Measurements from ENCODE around the gene ADGRL3.

Gene ADGRL3

DNA sequence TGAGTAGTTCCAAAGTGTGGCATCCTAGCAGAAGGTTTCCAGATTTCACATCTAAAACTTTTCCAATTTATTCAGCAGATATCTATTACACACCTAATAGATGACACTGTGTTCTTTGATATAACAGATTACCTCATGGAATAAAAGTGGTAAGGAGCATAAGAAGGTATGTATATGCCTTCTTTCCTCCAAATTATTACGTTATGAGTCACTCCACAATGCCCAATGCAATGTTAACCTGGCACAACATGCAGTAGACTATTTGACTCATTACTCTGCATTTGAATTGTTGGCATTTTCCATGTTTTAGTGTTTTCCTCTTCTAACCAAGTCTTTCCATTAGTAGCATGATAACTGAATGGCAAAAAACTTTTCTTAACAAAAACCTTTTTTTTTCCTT lies 383.6 kb downstream of the ADGRL3 start:
- H3K4me1 ChIP-seq (ENCODE audit: low read depth, poor library complexity, severe bottlenecking), result no peaks in the 10 kb centered on the region
- H4K20me1 ChIP-seq (ENCODE audit: insufficient read depth), result no peaks in the 10 kb centered on the region
- H3K9ac ChIP-seq, result no peak overlapping the region
- H3K79me2 ChIP-seq (ENCODE audit: insufficient read depth, low read depth), result no peaks in the 10 kb centered on the region
- H2AFZ ChIP-seq (ENCODE audit: low read depth), result no peak overlapping the region
- no peak overlapping the region for H3K4me2 ChIP-seq
- no peak overlapping the region for H3K4me3 ChIP-seq (IDR thresholded peaks at IDR 0.05; ENCODE audit: insufficient read depth, low read depth, low read length)
- no peak overlapping the region for H3K27ac ChIP-seq
- no peak for TF ChIP-seq CTCF (conservative IDR thresholded peaks at IDR 0.05; ENCODE audit: low read depth, low read length)
- H3K36me3 ChIP-seq (ENCODE audit: insufficient read depth), result no peaks in the 10 kb centered on the region
- H3K27me3 ChIP-seq (ENCODE audit: insufficient read depth, low read depth), result no peaks in the 10 kb centered on the region

- no peak for TF ChIP-seq CTCF (conservative IDR thresholded peaks at IDR 0.05; ENCODE audit: low read depth, low read length)
Measured at GRCh38 chr4:61588621-61589402, 388.7 kb downstream of the ADGRL3 start.

DNA sequence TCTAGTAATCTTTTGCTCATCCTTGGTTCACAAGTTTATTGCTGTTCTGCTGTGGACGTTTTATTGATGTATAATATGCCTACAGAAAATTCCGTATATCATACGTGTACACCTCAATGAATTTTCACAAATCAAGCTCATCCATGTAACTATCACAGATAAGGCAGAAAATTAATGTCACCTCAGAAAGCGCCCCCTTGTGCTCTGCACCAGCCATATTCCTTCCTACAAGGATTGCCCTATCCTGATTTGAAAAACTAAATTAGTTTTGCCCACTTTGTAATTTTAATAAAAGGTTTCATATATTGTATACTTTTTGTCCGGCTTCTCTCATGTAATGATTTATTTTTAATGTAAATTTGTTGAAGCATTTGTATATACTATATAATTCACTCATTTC lies 390.8 kb downstream of the ADGRL3 start:
- Histone ChIP-seq H3K27me3 (ENCODE audit: insufficient read depth, low read depth) (no peaks in the 10 kb centered on the region), H3K4me3 (IDR thresholded peaks at IDR 0.05; ENCODE audit: insufficient read depth, low read depth, low read length) (no peak overlapping the region), H3K9ac (no peak overlapping the region), H3K27ac (no peak overlapping the region), H3K79me2 (ENCODE audit: insufficient read depth, low read depth) (no peaks in the 10 kb centered on the region), H3K36me3 (ENCODE audit: insufficient read depth) (no peaks in the 10 kb centered on the region), H4K20me1 (ENCODE audit: insufficient read depth) (no peaks in the 10 kb centered on the region), H2AFZ (ENCODE audit: low read depth) (no peak overlapping the region), H3K4me2 (no peak overlapping the region), H3K4me1 (ENCODE audit: low read depth, poor library complexity, severe bottlenecking) (no peaks in the 10 kb centered on the region)
- no peak for TF ChIP-seq CTCF (conservative IDR thresholded peaks at IDR 0.05; ENCODE audit: low read depth, low read length)

More at GRCh38 chr4:61588621-61589402, 388.7 kb downstream of the ADGRL3 start:
- Histone ChIP-seq H3K9ac (no peak overlapping the region), H3K4me3 (IDR thresholded peaks at IDR 0.05; ENCODE audit: insufficient read depth, low read depth, low read length) (no peak overlapping the region), H3K27ac (no peak overlapping the region), H4K20me1 (ENCODE audit: insufficient read depth) (no peaks in the 10 kb centered on the region), H2AFZ (ENCODE audit: low read depth) (no peak overlapping the region), H3K79me2 (ENCODE audit: insufficient read depth, low read depth) (no peaks in the 10 kb centered on the region), H3K4me1 (ENCODE audit: low read depth, poor library complexity, severe bottlenecking) (no peaks in the 10 kb centered on the region), H3K36me3 (ENCODE audit: insufficient read depth) (no peaks in the 10 kb centered on the region), H3K27me3 (ENCODE audit: insufficient read depth, low read depth) (no peaks in the 10 kb centered on the region), H3K4me2 (no peak overlapping the region)

GRCh38 chr4:61596606-61597340 lies 396.6 kb downstream of the ADGRL3 start:
- Histone ChIP-seq H3K27me3 (ENCODE audit: insufficient read depth, low read depth) (no peaks in the 10 kb centered on the region), H3K4me1 (ENCODE audit: low read depth, poor library complexity, severe bottlenecking) (no peaks in the 10 kb centered on the region), H3K4me2 (no peak overlapping the region), H4K20me1 (ENCODE audit: insufficient read depth) (no peaks in the 10 kb centered on the region), H2AFZ (ENCODE audit: low read depth) (no peak overlapping the region), H3K4me3 (IDR thresholded peaks at IDR 0.05; ENCODE audit: insufficient read depth, low read depth, low read length) (no peak overlapping the region), H3K79me2 (ENCODE audit: insufficient read depth, low read depth) (no peaks in the 10 kb centered on the region), H3K27ac (no peak overlapping the region), H3K9ac (no peak overlapping the region), H3K36me3 (ENCODE audit: insufficient read depth) (no peaks in the 10 kb centered on the region)
- TF ChIP-seq CTCF (conservative IDR thresholded peaks at IDR 0.05; ENCODE audit: low read depth, low read length), result no peak
